HG03103 (cell line): ENCODE results near the gene C12orf42.
"Not testable (repeated sequence)": the region's sequence is repeated elsewhere in the genome, so short reads cannot be mapped to it uniquely, and the experiment has no call there.

Experiments used
- ATAC-seq: cut with Tn5 transposase; IDR thresholded peaks from one replicate; pipeline ENCODE4 v1.9.1; 2021; ENCODE audit warnings: low read depth; ENCODE audit not compliant: unreplicated experiment

Gene C12orf42

GRCh38 chr12:103498990-103499389 is 3.2 kb upstream of the C12orf42 start:
- ATAC-seq = no peak

- ATAC-seq = no peak
Observed at GRCh38 chr12:103494734-103495468, 867 bp downstream of the C12orf42 start.

- ATAC-seq = no peak
Observed at GRCh38 chr12:103494051-103494733, 1.6 kb downstream of the C12orf42 start.

- no peak for ATAC-seq
Observed at GRCh38 chr12:103493199-103493598, 2.6 kb downstream of the C12orf42 start.

- no peak for ATAC-seq
Observed at GRCh38 chr12:103482365-103482764, 13.4 kb downstream of the C12orf42 start.

GRCh38 chr12:103475073-103475472 is 20.7 kb downstream of the C12orf42 start:
- ATAC-seq = no peak

- ATAC-seq = no peak
Observed at GRCh38 chr12:103470664-103471063, 25.1 kb downstream of the C12orf42 start.

- no peak for ATAC-seq
Observed at GRCh38 chr12:103469719-103470118, 26.0 kb downstream of the C12orf42 start.

- no peak for ATAC-seq
Observed at GRCh38 chr12:103468837-103469236, 26.9 kb downstream of the C12orf42 start.

- ATAC-seq = peak; percentile 98
Observed at GRCh38 chr12:103462675-103463074, 33.1 kb downstream of the C12orf42 start.

GRCh38 chr12:103457471-103457870 is 38.3 kb downstream of the C12orf42 start:
- no peak for ATAC-seq

- ATAC-seq = no peak
Observed at GRCh38 chr12:103456006-103456405, 39.8 kb downstream of the C12orf42 start.

- ATAC-seq = no peak
Observed at GRCh38 chr12:103455020-103455763, 40.6 kb downstream of the C12orf42 start.

GRCh38 chr12:103444983-103445382 is 50.8 kb downstream of the C12orf42 start:
- no peak for ATAC-seq

GRCh38 chr12:103442822-103443221 is 52.9 kb downstream of the C12orf42 start:
- no peak for ATAC-seq

GRCh38 chr12:103442182-103442555 is 53.6 kb downstream of the C12orf42 start:
- ATAC-seq = no peak

GRCh38 chr12:103441437-103442181 is 54.2 kb downstream of the C12orf42 start:
- peak; percentile 97 for ATAC-seq

GRCh38 chr12:103434165-103435105 is 61.3 kb downstream of the C12orf42 start:
- ATAC-seq = not testable (repeated sequence)

- ATAC-seq = no peak
Observed at GRCh38 chr12:103431950-103432349, 63.8 kb downstream of the C12orf42 start.

GRCh38 chr12:103431387-103431786 is 64.4 kb downstream of the C12orf42 start:
- ATAC-seq = no peak
